Posterior vena cava (tissue), 2 donors: ENCODE measurements around the gene MBD5. TPM values are rescaled to one million over a fixed set of nuclear protein-coding genes. Genes with fewer than 3 reads are reported as not detected.

ENCODE experiments used
- DNase-seq: peaks from one replicate; pipeline ENCODE4 v3.0.0-alpha.2; 2020; ENCODE audit warnings: low spot score
- intact Hi-C, 2 donors: fragments of 100-400 bp; cut with DNase I; formaldehyde crosslinking; loops; one replicate each; pipeline versions ENCODE4 v1.14.1 to v1.14.2; 2022 to 2023
- total RNA-seq, 2 donors: library from RNA; stranded (reverse); fragmentation: NEBNext Ultra II Directional; extraction: Animal tissue kit (Norgen Biotek cat#: 25700); gene quantifications; one replicate each; pipeline ENCODE4 v1.2.1, GENCODE V29; 2021
- donor health status: DM: yes; HTN: yes; CAD: no.
- donor health status: DM: yes; HTN: yes; CAD: no.

The MBD5 gene
- total RNA-seq, 2 donors from 2014 or later: 39.8 to 40.8 TPM

- DNase-seq: no peak
- intact Hi-C loops: no loop called here
Measured at GRCh38 chr2:148548716-148549400, 528.0 kb downstream of the MBD5 start.

DNA sequence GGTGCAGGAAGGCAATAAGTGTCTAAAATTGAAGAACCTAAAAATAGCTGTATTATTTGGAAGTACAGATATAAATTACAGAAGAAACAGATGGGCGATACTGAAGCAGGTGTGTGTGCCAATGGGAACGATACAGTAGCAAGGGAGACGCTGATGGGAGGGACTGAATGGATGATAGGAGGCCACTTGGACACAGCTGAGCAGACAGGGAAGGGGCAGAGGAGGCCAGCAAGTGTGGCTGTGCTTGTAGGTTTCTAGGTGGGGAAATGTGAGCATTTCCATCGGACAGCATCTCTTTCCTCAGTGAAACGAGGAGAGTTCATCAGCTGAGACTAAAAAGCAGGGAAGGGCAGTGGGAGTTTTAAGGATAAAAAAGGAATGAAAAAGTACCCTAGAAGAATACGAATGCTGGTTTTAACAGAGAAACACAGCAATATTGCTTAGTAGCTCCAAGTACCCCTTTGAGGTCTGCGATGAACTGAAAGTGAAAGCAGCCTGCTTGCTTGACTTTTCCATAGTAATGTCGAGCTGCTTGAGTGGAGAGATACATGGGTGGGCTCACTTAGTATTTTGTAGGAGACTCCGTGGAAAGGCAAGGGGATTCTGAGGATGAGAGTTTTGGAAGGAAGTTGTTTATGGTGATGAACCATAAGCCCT is 531.9 kb downstream of the MBD5 start:
- no peak for DNase-seq
- intact Hi-C loops: no loop called here

GRCh38 chr2:148553332-148553887 is 532.5 kb downstream of the MBD5 start:
- intact Hi-C loops: no loop called here

GRCh38 chr2:148554459-148555247 is 533.8 kb downstream of the MBD5 start:
- intact Hi-C loops: no loop called here
- DNase-seq: no peak

More at GRCh38 chr2:148553332-148553887, 532.5 kb downstream of the MBD5 start:
- no peak for DNase-seq

DNA sequence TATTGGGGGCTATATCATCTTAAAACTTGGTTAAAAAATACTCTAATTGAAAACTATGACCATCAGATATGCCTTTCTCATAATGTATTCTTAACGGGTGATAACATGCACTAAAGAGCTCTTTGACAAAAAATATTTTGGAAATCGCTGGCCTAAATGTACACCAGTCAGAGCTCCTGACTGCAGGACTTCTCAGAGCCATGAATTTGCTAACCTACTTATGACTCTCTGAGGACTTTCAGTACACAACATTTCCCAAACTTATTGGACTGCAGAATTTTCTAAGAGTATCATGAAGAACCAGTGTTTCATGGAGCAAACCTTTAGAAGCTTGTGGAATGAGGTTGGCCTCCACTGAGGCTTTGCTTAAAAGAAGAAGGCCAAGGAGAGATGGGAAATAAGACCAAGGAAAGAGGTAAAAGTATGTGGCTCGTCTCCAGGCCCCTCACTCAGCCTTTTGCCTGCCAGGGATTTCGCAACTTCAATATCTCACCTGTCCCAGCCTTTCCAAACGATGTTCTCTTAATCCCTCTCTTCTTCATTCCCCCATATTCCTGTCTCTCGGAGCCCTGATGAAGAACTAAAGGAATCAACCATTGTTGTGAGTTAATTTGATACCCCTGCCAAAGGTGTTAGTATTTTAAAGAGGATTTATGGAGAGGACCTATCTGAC is 534.9 kb downstream of the MBD5 start:
- DNase-seq: no peak
- intact Hi-C loops: no loop called here

- intact Hi-C loops: no loop called here
- no peak for DNase-seq
Measured at GRCh38 chr2:148557844-148558436, 537.0 kb downstream of the MBD5 start.

GRCh38 chr2:148560496-148560895 is 539.6 kb downstream of the MBD5 start:
- intact Hi-C loops: no loop called here
- no peak for DNase-seq

DNA sequence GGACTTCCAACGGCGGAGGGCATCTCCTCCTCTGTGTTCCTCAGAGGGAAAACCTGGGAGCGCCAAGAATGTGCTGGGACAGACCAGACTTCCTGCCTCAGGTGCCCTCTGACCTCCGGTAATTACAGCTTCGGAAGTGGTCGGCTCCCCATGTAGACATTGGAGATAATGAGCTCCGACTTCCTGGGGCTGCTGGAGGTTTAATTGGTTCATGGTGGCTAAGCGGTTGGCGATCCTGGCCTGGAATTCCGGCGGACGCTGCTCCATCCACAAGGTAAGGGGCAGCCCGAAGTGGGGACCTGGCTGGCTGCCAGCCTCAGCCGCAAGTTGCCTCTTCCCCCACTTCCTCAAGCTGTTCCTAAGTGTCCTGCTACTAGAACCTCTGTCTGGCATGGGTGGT is 540.5 kb downstream of the MBD5 start:
- no peak for DNase-seq
- intact Hi-C loops: no loop called here

DNA sequence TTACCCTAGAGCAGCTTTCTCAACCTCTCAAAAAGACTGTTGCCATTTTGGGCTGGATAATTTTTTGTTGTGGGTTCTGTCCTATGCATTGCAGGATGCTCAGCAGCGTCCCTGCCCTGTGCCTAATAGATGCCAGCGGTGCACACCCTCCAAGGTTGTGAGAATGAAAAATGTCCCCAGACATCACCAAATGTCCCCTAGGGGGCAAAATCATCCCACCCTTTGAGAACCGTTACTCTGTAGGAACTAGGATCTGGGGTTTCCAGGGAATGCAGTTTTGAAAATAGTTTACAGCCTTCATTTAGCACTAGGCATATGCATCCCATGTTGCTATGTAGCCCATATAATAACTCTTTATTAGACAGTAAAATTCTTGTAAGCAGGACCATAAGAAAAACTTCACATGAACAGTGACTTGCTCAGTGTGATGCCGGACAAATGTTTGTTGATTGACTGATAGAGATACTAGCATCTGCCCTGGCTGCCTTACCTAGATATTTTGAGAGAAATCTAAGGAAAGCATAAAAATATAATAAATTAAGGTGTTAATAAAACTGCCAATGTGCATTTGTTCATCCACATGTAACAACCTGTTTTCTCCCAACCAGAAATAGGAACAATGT is 544.5 kb downstream of the MBD5 start:
- DNase-seq: no peak
- intact Hi-C loops: no loop called here

Other genes starting within 250 kb of the MBD5 start
- 10 to 100 TPM; 19.3 to 20.5 TPM for gene ACVR2A, start 176.1 kb upstream of the MBD5 start, total RNA-seq
- 10 to 100 TPM; 36.4 to 37.6 TPM for gene ORC4, start 354 bp upstream of the MBD5 start, total RNA-seq